C4-2B (cell line): Measurements from ENCODE around the gene CLTC.
A peak's percentile ranks its signal among the peaks of the same experiment; 100 is the strongest.

Experiments used
- H3K27ac ChIP-seq: fragments of 450-650 bp; 2 replicates; pipeline ENCODE4 v1.5.1; 2017
- CTCF ChIP-seq: fragments of 450-650 bp; conservative IDR thresholded peaks from 2 replicates; pipeline ENCODE4 v1.5.1; 2017; ENCODE audit warnings: mild to moderate bottlenecking
- ZFX ChIP-seq: fragments of 450-650 bp; IDR thresholded peaks from 2 replicates; pipeline ENCODE4 v1.6.1; 2017

The CLTC gene

GRCh38 chr17:59623151-59623550 is 3.5 kb downstream of the CLTC start:
- no peak for TF ChIP-seq CTCF
- no peak for TF ChIP-seq ZFX
- no peak overlapping the region for H3K27ac ChIP-seq

- peak overlapping the region; percentile 70 for H3K27ac ChIP-seq
- TF ChIP-seq ZFX (no peak), CTCF (no peak)
Measured at GRCh38 chr17:59626756-59627155, 7.1 kb downstream of the CLTC start.

GRCh38 chr17:59627274-59627673 is 7.6 kb downstream of the CLTC start:
- no peak for TF ChIP-seq CTCF
- no peak for TF ChIP-seq ZFX
- H3K27ac ChIP-seq = peak overlapping the region; percentile 70

GRCh38 chr17:59627770-59628171 is 8.1 kb downstream of the CLTC start:
- no peak overlapping the region for H3K27ac ChIP-seq
- TF ChIP-seq ZFX = no peak
- TF ChIP-seq CTCF = no peak

GRCh38 chr17:59629174-59629573 is 9.5 kb downstream of the CLTC start:
- TF ChIP-seq CTCF = no peak
- no peak for TF ChIP-seq ZFX
- peak overlapping the region; percentile 19 for H3K27ac ChIP-seq

GRCh38 chr17:59631276-59631675 is 11.6 kb downstream of the CLTC start:
- TF ChIP-seq ZFX (no peak), CTCF (no peak)
- no peak overlapping the region for H3K27ac ChIP-seq

GRCh38 chr17:59632398-59632797 is 12.7 kb downstream of the CLTC start:
- H3K27ac ChIP-seq = no peak overlapping the region
- no peak for TF ChIP-seq CTCF
- no peak for TF ChIP-seq ZFX
